ENCODE measurements around the gene COPA. TPM values are rescaled to one million over a fixed set of nuclear protein-coding genes. Genes with fewer than 3 reads are reported as not detected.

The COPA gene
- total RNA-seq, 2 experiments from 2014 or later: 117 to 118 TPM

GRCh38 chr1:160308451-160309184, 34.4 kb downstream of the COPA start:
- Mint-ChIP-seq H3K4me3 (no peak overlapping the region), H3K36me3 (ENCODE audit: low read depth) (peaks cover 50% of the 10 kb centered on the region), H3K27me3 (no peaks in the 10 kb centered on the region), H3K9me3 (no peaks in the 10 kb centered on the region), H3K4me1 (ENCODE audit: low read depth) (no peaks in the 10 kb centered on the region), H3K27ac (no peak overlapping the region)
- DNase-seq: no peak
- ATAC-seq: no peak
- POLR2A ChIA-PET: interaction anchor here (1.0 to 1.2 kb wide), 2 partner anchors 47 to 62 kb away, joined by 3 read pairs; no protein-coding TSS in a partner anchor
- TF ChIP-seq CTCF (IDR thresholded peaks at IDR 0.05): no peak
- intact Hi-C loops (cut with micrococcal nuclease): no loop called here
- CTCF ChIA-PET: interaction anchor here (0.8 to 1.4 kb wide), 3 partner anchors 17 to 262 kb away, joined by 3 to 5 read pairs (median 3); no protein-coding TSS in a partner anchor

- ChIA-PET CTCF (interaction anchor here (1.4 to 1.6 kb wide), 3 partner anchors 15 to 114 kb away, joined by 3 to 14 read pairs (median 3); no protein-coding TSS in a partner anchor), POLR2A (interaction anchor here (1.0 to 1.2 kb wide), 2 partner anchors 46 to 61 kb away, joined by 3 read pairs; no protein-coding TSS in a partner anchor)
- ATAC-seq (no peak), DNase-seq (no peak)
- Mint-ChIP-seq H3K27me3 (no peaks in the 10 kb centered on the region), H3K4me3 (no peak overlapping the region), H3K9me3 (no peaks in the 10 kb centered on the region), H3K36me3 (ENCODE audit: low read depth) (peaks cover 48% of the 10 kb centered on the region), H3K27ac (no peak overlapping the region), H3K4me1 (ENCODE audit: low read depth) (no peaks in the 10 kb centered on the region)
- intact Hi-C loops (cut with micrococcal nuclease): no loop called here
- no peak for TF ChIP-seq CTCF (IDR thresholded peaks at IDR 0.05)
Observed at GRCh38 chr1:160307118-160307791, 35.8 kb downstream of the COPA start.

DNA sequence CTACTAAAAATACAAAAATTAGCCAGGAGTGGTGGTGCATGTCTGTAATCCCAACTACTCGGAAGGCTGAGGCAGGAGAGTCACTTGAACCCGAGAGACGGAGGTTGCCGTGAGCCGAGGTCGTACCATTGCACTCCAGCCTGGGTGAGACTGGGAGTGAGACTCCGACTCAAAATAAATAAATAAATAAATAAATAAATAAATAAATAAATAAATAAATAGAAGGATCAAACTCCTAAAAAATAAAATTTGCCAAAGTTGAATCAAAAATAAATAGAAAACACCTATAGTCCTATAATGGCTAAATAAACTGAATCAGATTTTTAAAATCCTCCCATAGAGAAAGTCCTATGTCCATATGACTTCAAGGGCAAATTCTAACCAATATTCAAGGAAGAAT, 42.9 kb downstream of the COPA start:
- CTCF ChIA-PET: interaction anchor here (1.0 to 6.2 kb wide), 2 partner anchors 8 to 9 kb away, joined by 3 to 51 read pairs; no protein-coding TSS in a partner anchor
- POLR2A ChIA-PET: no interaction called here
- no peak for TF ChIP-seq CTCF (IDR thresholded peaks at IDR 0.05)

DNA sequence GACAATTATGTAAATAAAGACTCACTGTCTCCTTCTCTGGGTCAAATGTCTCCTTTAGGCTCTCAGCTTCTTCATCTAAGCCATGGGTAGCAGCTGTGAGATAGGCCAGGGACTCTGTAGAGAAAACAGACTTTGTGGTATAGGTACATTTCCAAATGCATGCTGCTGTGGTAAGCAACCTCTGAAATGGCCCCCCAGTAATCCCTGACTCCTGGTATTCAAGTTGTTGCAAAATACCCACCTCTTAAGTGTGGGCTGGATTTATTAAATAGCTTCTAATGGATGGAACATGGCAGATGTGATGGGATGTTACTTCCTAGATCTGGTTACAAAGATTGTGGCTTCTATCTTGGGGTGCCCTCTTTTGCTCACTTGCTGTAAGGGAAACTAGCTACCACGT, 47.0 kb downstream of the COPA start:
- Mint-ChIP-seq H3K9me3 (no peaks in the 10 kb centered on the region), H3K27ac (no peak overlapping the region), H3K4me1 (ENCODE audit: low read depth) (peaks cover 4% of the 10 kb centered on the region), H3K27me3 (no peaks in the 10 kb centered on the region), H3K4me3 (no peak overlapping the region), H3K36me3 (ENCODE audit: low read depth) (peaks cover 61% of the 10 kb centered on the region)
- DNase-seq (no peak), ATAC-seq (no peak)
- intact Hi-C loops (cut with micrococcal nuclease): no loop called here
- POLR2A ChIA-PET: interaction anchor here (0.6 to 1.1 kb wide), 3 partner anchors 11 to 828 kb away, joined by 3 read pairs; partner anchors contain the start of gene PEX19
- no peak for TF ChIP-seq CTCF (IDR thresholded peaks at IDR 0.05)
- CTCF ChIA-PET: interaction anchor here (1.3 to 2.8 kb wide), 2 partner anchors 44 to 210 kb away, joined by 3 to 8 read pairs; no protein-coding TSS in a partner anchor

More for the DNA sequence above, 42.9 kb downstream of the COPA start:
- Mint-ChIP-seq H3K4me3 (no peak overlapping the region), H3K27me3 (no peaks in the 10 kb centered on the region), H3K27ac (no peak overlapping the region), H3K4me1 (ENCODE audit: low read depth) (no peaks in the 10 kb centered on the region), H3K9me3 (no peaks in the 10 kb centered on the region), H3K36me3 (ENCODE audit: low read depth) (peaks cover 50% of the 10 kb centered on the region)
- ATAC-seq (no peak), DNase-seq (no peak)
- intact Hi-C loops (cut with micrococcal nuclease): no loop called here
